HFFc6 (cell line): Measurements from ENCODE around the gene HS3ST4. TPM values are rescaled to one million over a fixed set of nuclear protein-coding genes. Genes with fewer than 3 reads are reported as not detected.

Source experiments
- DNase-seq: peaks from one replicate; pipeline ENCODE4 v3.0.0-alpha.2; 2018
- H3K27ac Mint-ChIP-seq: 2 replicates; pipeline ENCODE4 v1.8.0; 2020; ENCODE audit warnings: mild to moderate bottlenecking, mixed read lengths
- H3K27me3 Mint-ChIP-seq: 2 replicates; pipeline ENCODE4 v1.8.0; 2021; ENCODE audit warnings: mild to moderate bottlenecking, moderate library complexity, mixed read lengths; ENCODE audit not compliant: insufficient read depth
- H3K36me3 Mint-ChIP-seq: 2 replicates; pipeline ENCODE4 v1.8.0; 2021; ENCODE audit warnings: low read depth, mixed read lengths
- H3K4me1 Mint-ChIP-seq: 2 replicates; pipeline ENCODE4 v1.8.0; 2020; ENCODE audit warnings: low read depth, mixed read lengths
- H3K4me3 Mint-ChIP-seq: 2 replicates; pipeline ENCODE4 v1.8.0; 2020; ENCODE audit warnings: mild to moderate bottlenecking, moderate library complexity, mixed read lengths
- H3K9me3 Mint-ChIP-seq: 2 replicates; pipeline ENCODE4 v1.8.0; 2020; ENCODE audit warnings: mild to moderate bottlenecking, mixed read lengths
- total RNA-seq, 6 experiments: library from RNA; stranded (reverse); fragmentation: NEBNext Ultra II Directional; extraction: Animal tissue kit (Norgen Biotek cat#: 25700); gene quantifications; 2 replicates in 1 of 6; 3 replicates in 5 of 6; pipeline ENCODE4 v1.2.3, GENCODE V29; 2021
- TF ChIP-seq, protein P1 (sequence below): fragments of 200-600 bp; sonication (generic); IDR thresholded peaks from 2 replicates; pipeline ENCODE4 v1.5.0; 2021; ENCODE audit warnings: antibody characterized with exemption, mild to moderate bottlenecking

HS3ST4 gene
- total RNA-seq, 6 experiments from 2014 or later, result not detected

DNA sequence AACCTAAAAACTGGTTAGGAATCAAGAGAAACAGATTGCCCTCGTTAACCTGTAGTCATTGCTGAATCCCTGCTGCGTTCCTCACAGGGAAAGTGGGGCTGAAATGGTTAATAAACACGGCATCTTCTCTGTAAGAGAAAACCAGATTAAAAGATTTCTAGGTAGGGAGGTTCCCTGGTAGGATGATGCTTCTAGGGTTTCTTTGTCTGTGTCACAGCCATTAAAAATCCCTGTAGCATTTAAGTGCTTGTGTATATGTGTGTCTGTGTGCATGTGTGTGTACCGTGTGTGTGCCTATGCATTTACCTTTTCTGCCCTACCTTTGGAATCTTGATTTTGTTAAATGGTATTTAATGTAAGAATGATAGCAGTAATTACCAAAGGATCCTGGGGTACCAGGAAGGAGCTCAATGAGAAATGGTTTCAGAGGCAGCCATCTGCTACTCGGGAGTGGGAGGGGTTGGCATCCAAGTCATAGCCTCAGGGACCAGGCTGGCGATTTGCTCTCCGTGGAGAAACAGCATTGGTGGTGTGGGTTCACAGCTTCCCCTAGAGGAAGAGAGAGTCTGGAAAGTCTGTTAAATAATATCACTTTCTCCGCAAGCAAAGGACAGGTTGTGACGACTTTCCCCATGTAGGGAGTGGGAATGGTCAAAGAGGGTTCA, 177.1 kb downstream of the HS3ST4 start:
- DNase-seq, result no peak
- TF ChIP-seq, protein P1, sequence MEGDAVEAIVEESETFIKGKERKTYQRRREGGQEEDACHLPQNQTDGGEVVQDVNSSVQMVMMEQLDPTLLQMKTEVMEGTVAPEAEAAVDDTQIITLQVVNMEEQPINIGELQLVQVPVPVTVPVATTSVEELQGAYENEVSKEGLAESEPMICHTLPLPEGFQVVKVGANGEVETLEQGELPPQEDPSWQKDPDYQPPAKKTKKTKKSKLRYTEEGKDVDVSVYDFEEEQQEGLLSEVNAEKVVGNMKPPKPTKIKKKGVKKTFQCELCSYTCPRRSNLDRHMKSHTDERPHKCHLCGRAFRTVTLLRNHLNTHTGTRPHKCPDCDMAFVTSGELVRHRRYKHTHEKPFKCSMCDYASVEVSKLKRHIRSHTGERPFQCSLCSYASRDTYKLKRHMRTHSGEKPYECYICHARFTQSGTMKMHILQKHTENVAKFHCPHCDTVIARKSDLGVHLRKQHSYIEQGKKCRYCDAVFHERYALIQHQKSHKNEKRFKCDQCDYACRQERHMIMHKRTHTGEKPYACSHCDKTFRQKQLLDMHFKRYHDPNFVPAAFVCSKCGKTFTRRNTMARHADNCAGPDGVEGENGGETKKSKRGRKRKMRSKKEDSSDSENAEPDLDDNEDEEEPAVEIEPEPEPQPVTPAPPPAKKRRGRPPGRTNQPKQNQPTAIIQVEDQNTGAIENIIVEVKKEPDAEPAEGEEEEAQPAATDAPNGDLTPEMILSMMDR, result no peak
- Mint-ChIP-seq H3K4me1 (no peaks in the 10 kb centered on the region), H3K36me3 (no peaks in the 10 kb centered on the region; the same call in 1 of the 2 replicates), H3K27me3 (no peaks in the 10 kb centered on the region; the same call in 1 of the 2 replicates), H3K4me3 (no peak overlapping the region), H3K27ac (no peak overlapping the region), H3K9me3 (peaks cover 32% of the 10 kb centered on the region)

DNA sequence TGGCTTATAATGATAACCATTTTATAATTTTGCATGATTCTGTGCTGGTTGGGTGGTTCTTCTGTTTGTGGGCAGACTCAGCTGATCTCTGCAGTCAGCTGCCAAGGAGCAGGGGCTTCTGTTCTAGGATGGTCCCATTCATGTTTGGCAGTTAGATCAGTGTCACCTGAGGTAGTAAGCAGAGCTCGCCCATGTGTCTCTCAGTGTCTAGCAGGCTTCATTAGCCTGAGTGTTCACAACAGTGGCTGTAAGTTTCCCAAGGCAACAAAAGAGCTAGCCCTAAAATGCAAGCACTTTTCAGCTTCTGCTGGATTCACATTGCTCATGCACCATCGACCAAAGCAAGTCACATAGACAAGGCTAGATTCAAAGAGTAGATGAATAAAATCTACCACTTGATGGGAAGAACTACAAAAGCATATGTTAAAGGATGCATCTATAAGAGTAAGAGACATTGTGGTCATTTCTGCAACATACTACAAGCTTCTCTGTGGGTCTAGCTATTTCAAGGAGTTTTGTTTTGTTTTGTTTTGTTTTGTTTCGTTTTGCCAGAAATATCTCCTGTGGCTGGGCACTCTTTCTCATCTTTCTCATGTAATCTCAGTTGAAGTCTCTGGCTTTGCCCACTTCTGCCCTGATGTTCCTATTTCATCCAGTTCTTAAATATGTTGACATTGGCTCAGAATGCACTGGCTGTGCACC, 180.8 kb downstream of the HS3ST4 start:
- H3K4me3 Mint-ChIP-seq, result no peak overlapping the region
- H3K27me3 Mint-ChIP-seq, result no peaks in the 10 kb centered on the region
- no peak overlapping the region for H3K27ac Mint-ChIP-seq
- no peak for DNase-seq
- no peaks in the 10 kb centered on the region; the same call in 1 of the 2 replicates for H3K36me3 Mint-ChIP-seq
- H3K9me3 Mint-ChIP-seq, result peaks cover 42% of the 10 kb centered on the region
- TF ChIP-seq, protein P1, result no peak
- H3K4me1 Mint-ChIP-seq, result no peaks in the 10 kb centered on the region

DNA sequence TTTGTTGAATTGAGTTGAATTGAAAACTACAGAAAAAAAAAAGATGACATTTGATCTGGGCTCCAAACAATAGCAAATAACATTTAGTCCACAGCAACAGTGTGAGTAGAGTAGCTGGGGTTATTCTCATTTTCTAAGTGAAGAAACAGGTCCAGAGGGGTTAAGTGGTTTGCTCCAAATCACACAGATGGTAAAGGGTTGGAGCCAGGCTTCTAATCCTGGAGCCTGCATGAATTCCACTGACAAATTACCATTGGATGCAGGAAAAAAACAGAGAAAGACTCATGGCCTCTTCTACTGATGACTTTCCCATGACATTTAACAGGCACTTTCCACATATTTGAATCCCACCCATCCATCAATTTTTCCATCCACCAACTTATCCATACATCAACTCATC, 182.4 kb downstream of the HS3ST4 start:
- Mint-ChIP-seq H3K4me3 (no peak overlapping the region), H3K27me3 (no peaks in the 10 kb centered on the region), H3K36me3 (no peaks in the 10 kb centered on the region; the same call in 1 of the 2 replicates), H3K4me1 (no peaks in the 10 kb centered on the region), H3K9me3 (peaks cover 52% of the 10 kb centered on the region), H3K27ac (no peak overlapping the region)
- TF ChIP-seq, protein P1, result no peak
- DNase-seq, result no peak

DNA sequence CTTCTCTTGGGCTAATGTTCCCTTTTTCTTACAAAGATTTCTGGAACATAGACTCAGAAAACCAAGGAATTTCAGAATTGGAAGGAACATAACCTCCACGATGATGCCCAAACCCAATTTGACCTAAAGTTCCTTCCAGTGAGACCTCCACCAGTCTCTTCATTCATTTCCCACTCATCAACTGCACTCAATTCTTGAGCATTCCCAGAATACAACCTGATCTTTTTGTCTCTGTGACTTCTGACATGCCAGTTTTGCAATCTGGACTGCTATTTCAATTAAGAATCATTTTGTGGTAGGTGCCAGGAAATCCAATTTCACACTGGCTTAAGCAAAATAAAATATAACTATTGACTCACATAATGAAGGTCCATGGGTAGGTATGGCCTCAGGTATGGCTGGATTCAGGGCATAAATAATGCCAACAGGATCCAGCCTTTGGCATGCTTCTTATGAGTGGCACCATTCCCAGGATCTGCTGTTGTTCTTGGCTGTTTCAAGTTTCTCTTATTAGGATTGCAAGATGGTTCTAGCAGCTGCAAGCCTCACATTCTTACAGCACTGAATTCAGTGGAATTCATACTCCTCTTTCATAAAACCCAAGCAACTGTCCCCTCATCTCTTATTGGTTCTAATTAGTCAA, 184.3 kb downstream of the HS3ST4 start:
- Mint-ChIP-seq H3K27ac (no peak overlapping the region), H3K27me3 (no peaks in the 10 kb centered on the region), H3K9me3 (peaks cover 51% of the 10 kb centered on the region), H3K4me1 (no peaks in the 10 kb centered on the region), H3K36me3 (no peaks in the 10 kb centered on the region; the same call in 1 of the 2 replicates), H3K4me3 (no peak overlapping the region)
- no peak for DNase-seq
- TF ChIP-seq, protein P1, result no peak

DNA sequence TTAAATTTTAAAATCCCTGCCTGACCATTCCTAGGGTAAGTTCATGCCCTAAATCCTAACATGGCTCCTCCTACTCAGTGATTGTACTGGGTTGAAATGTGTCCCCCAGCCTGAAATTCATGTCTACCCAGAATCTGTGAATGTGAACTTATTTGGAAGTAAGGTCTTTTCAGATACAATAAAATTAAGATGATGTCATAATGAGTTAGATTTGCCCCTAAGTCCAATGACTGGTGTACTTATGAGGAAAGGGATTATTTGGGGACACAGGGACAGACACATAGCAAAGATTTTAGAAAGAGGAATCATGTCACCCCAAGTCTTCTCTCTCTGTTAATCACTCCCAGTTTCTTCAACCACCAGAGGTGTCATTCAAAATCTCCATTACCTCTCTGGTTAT, 185.3 kb downstream of the HS3ST4 start:
- Mint-ChIP-seq H3K36me3 (no peaks in the 10 kb centered on the region; the same call in 1 of the 2 replicates), H3K4me1 (no peaks in the 10 kb centered on the region), H3K27ac (no peak overlapping the region), H3K4me3 (no peak overlapping the region), H3K27me3 (no peaks in the 10 kb centered on the region), H3K9me3 (peaks cover 60% of the 10 kb centered on the region)
- TF ChIP-seq, protein P1, result no peak
- DNase-seq, result no peak
